Muscle of leg (tissue), 11 donors: ENCODE data around the gene CYP1A2. TPM values are rescaled to one million over a fixed set of nuclear protein-coding genes. Genes with fewer than 3 reads are reported as not detected.
A peak's percentile ranks its signal among the peaks of the same experiment; 100 is the strongest.

ENCODE experiments used
- DNase-seq: peaks from one replicate; pipeline ENCODE4 v3.0.0; 2013
- H3K27ac ChIP-seq: one replicate; pipeline ENCODE4 v1.5.1; 2013; ENCODE audit warnings: mild to moderate bottlenecking, low read length, control low read depth
- H3K27me3 ChIP-seq: one replicate; pipeline ENCODE4 v1.6.1; 2013; ENCODE audit warnings: low read length; ENCODE audit not compliant: control insufficient read depth, insufficient read depth
- H3K36me3 ChIP-seq: one replicate; pipeline ENCODE4 v1.6.1; 2013; ENCODE audit warnings: low read length; ENCODE audit not compliant: control insufficient read depth, insufficient read depth
- H3K4me1 ChIP-seq: one replicate; pipeline ENCODE4 v1.6.1; 2013; ENCODE audit warnings: low read length; ENCODE audit not compliant: control insufficient read depth, insufficient read depth
- H3K4me3 ChIP-seq: one replicate; pipeline ENCODE4 v1.5.1; 2013; ENCODE audit warnings: low read length, control low read depth
- H3K9me3 ChIP-seq: replicated peaks from 2 replicates; pipeline ENCODE4 v1.6.1; 2013; ENCODE audit warnings: low read depth, low read length; ENCODE audit not compliant: control insufficient read depth
- WGBS: methylation state at CpG from one replicate; pipeline ENCODE4 v1.1.5; 2013; ENCODE audit warnings: missing lambda C conversion rate; ENCODE audit not compliant: insufficient coverage; 5-methylcytosine and 5-hydroxymethylcytosine counted together
- polyA plus RNA-seq, 8 donors: library from polyadenylated mRNA; unstranded; fragments of 120-200 nt; gene quantifications; one replicate each; pipeline versions ENCODE4 v1.2.1 to v1.2.3, GENCODE V29; 2013; ENCODE audit warnings: inconsistent platforms in 1 of 8, low replicate concordance in 1 of 8; ENCODE audit not compliant: insufficient read length in 8 of 8, insufficient read depth in 1 of 8
- total RNA-seq: library from RNA; stranded (reverse); fragments of 120-200 nt; gene quantifications from one replicate; pipeline ENCODE4 v1.2.4, GENCODE V29; 2013

The CYP1A2 gene
- total and polyA plus RNA-seq, 9 donors, result 0.05 to 0.19 (median 0.09) TPM; not detected in 4

- H3K4me1 ChIP-seq, result peaks cover 66% of the 10 kb centered on the region
- 62% methylated on average over 14 of the region's 14 CpGs for WGBS
- no peaks in the 10 kb centered on the region for H3K9me3 ChIP-seq
- no peak overlapping the region for H3K4me3 ChIP-seq
- DNase-seq, result no peak
- H3K36me3 ChIP-seq, result peaks cover 36% of the 10 kb centered on the region
- H3K27ac ChIP-seq, result peak overlapping the region; percentile 29
- no peaks in the 10 kb centered on the region for H3K27me3 ChIP-seq
Observed at GRCh38 chr15:74789171-74789631, 40.6 kb downstream of the CYP1A2 start.

- H3K4me3 ChIP-seq, result no peak overlapping the region
- 100% methylated on average over 1 of the region's 3 CpGs for WGBS
Observed at GRCh38 chr15:74789741-74790079, 41.1 kb downstream of the CYP1A2 start.

GRCh38 chr15:74790080-74790916, 41.7 kb downstream of the CYP1A2 start:
- peaks cover 30% of the 10 kb centered on the region for H3K36me3 ChIP-seq
- WGBS, result 11% methylated on average over 2 of the region's 15 CpGs
- no peaks in the 10 kb centered on the region for H3K9me3 ChIP-seq
- peak; percentile 78 for DNase-seq
- peak overlapping the region; percentile 80 for H3K27ac ChIP-seq
- H3K27me3 ChIP-seq, result no peaks in the 10 kb centered on the region
- peaks cover 55% of the 10 kb centered on the region for H3K4me1 ChIP-seq
- H3K4me3 ChIP-seq, result no peak overlapping the region

More at GRCh38 chr15:74789741-74790079, 41.1 kb downstream of the CYP1A2 start:
- no peaks in the 10 kb centered on the region for H3K9me3 ChIP-seq
- H3K36me3 ChIP-seq, result peaks cover 35% of the 10 kb centered on the region
- no peak for DNase-seq
- peak overlapping the region; percentile 80 for H3K27ac ChIP-seq
- no peaks in the 10 kb centered on the region for H3K27me3 ChIP-seq
- peaks cover 61% of the 10 kb centered on the region for H3K4me1 ChIP-seq

- H3K4me3 ChIP-seq, result no peak overlapping the region
- peaks cover 26% of the 10 kb centered on the region for H3K36me3 ChIP-seq
- H3K27ac ChIP-seq, result no peak overlapping the region
- no peak for DNase-seq
- no peaks in the 10 kb centered on the region for H3K9me3 ChIP-seq
- WGBS, result no CpG with 5 or more reads among the region's 1 CpG
- H3K27me3 ChIP-seq, result no peaks in the 10 kb centered on the region
- peaks cover 53% of the 10 kb centered on the region for H3K4me1 ChIP-seq
Observed at GRCh38 chr15:74791007-74791406, 42.4 kb downstream of the CYP1A2 start.

- Histone ChIP-seq H3K4me1 (peaks cover 46% of the 10 kb centered on the region), H3K27ac (no peak overlapping the region), H3K9me3 (no peaks in the 10 kb centered on the region), H3K4me3 (no peak overlapping the region), H3K36me3 (peaks cover 21% of the 10 kb centered on the region), H3K27me3 (no peaks in the 10 kb centered on the region)
- WGBS, result 72% methylated on average over 7 of the region's 7 CpGs
- no peak for DNase-seq
Observed at GRCh38 chr15:74791667-74792066, 43.0 kb downstream of the CYP1A2 start.

- no peak overlapping the region for H3K27ac ChIP-seq
- 77% methylated on average over 7 of the region's 12 CpGs for WGBS
- no peak overlapping the region for H3K4me3 ChIP-seq
- no peaks in the 10 kb centered on the region for H3K9me3 ChIP-seq
- H3K36me3 ChIP-seq, result peaks cover 16% of the 10 kb centered on the region
- peaks cover 39% of the 10 kb centered on the region for H3K4me1 ChIP-seq
- H3K27me3 ChIP-seq, result no peaks in the 10 kb centered on the region
- no peak for DNase-seq
Observed at GRCh38 chr15:74792227-74793016, 43.8 kb downstream of the CYP1A2 start.

- DNase-seq, result no peak
- H3K4me1 ChIP-seq, result peaks cover 29% of the 10 kb centered on the region
- H3K27me3 ChIP-seq, result no peaks in the 10 kb centered on the region
- 67% methylated on average over 7 of the region's 12 CpGs for WGBS
- no peaks in the 10 kb centered on the region for H3K9me3 ChIP-seq
- no peak overlapping the region for H3K27ac ChIP-seq
- peaks cover 21% of the 10 kb centered on the region for H3K36me3 ChIP-seq
- no peak overlapping the region for H3K4me3 ChIP-seq
Observed at GRCh38 chr15:74793135-74794028, 44.7 kb downstream of the CYP1A2 start.

GRCh38 chr15:74794248-74794969, 45.8 kb downstream of the CYP1A2 start:
- H3K4me1 ChIP-seq, result peaks cover 19% of the 10 kb centered on the region
- H3K27ac ChIP-seq, result no peak overlapping the region
- no peak for DNase-seq
- 69% methylated on average over 3 of the region's 9 CpGs for WGBS
- no peaks in the 10 kb centered on the region for H3K27me3 ChIP-seq
- peaks cover 25% of the 10 kb centered on the region for H3K36me3 ChIP-seq
- no peaks in the 10 kb centered on the region for H3K9me3 ChIP-seq
- H3K4me3 ChIP-seq, result no peak overlapping the region

- Histone ChIP-seq H3K9me3 (no peaks in the 10 kb centered on the region), H3K4me3 (no peak overlapping the region), H3K27me3 (no peaks in the 10 kb centered on the region), H3K36me3 (peaks cover 30% of the 10 kb centered on the region), H3K4me1 (peaks cover 13% of the 10 kb centered on the region), H3K27ac (no peak overlapping the region)
- DNase-seq, result no peak
- WGBS, result 80% methylated on average over 5 of the region's 9 CpGs
Observed at GRCh38 chr15:74794970-74795349, 46.3 kb downstream of the CYP1A2 start.
